ENCODE results near the gene CASZ1.

The CASZ1 gene

GRCh38 chr1:10631121-10631810 is 165.2 kb downstream of the CASZ1 start:
- H3K4me3 ChIP-seq (ENCODE audit: low read depth, low read length), result no peak overlapping the region

- H3K4me3 ChIP-seq (ENCODE audit: low read depth, low read length), result no peak overlapping the region
Observed at GRCh38 chr1:10630661-10631120, 165.8 kb downstream of the CASZ1 start.

GRCh38 chr1:10629816-10630571 is 166.5 kb downstream of the CASZ1 start:
- no peak overlapping the region for H3K4me3 ChIP-seq (ENCODE audit: low read depth, low read length)

GRCh38 chr1:10629091-10629815 is 167.2 kb downstream of the CASZ1 start:
- H3K4me3 ChIP-seq (ENCODE audit: low read depth, low read length), result no peak overlapping the region

- H3K4me3 ChIP-seq (ENCODE audit: low read depth, low read length), result no peak overlapping the region
Observed at GRCh38 chr1:10628685-10629084, 167.8 kb downstream of the CASZ1 start.

GRCh38 chr1:10626791-10627410 is 169.5 kb downstream of the CASZ1 start:
- H3K4me3 ChIP-seq (ENCODE audit: low read depth, low read length), result no peak overlapping the region

GRCh38 chr1:10626131-10626731 is 170.2 kb downstream of the CASZ1 start:
- H3K4me3 ChIP-seq (ENCODE audit: low read depth, low read length), result no peak overlapping the region

GRCh38 chr1:10625554-10625953 is 170.9 kb downstream of the CASZ1 start:
- no peak overlapping the region for H3K4me3 ChIP-seq (ENCODE audit: low read depth, low read length)

- H3K4me3 ChIP-seq (ENCODE audit: low read depth, low read length), result no peak overlapping the region
Observed at GRCh38 chr1:10625076-10625475, 171.4 kb downstream of the CASZ1 start.

GRCh38 chr1:10624256-10625050 is 172.0 kb downstream of the CASZ1 start:
- no peak overlapping the region for H3K4me3 ChIP-seq (ENCODE audit: low read depth, low read length)

- no peak overlapping the region for H3K4me3 ChIP-seq (ENCODE audit: low read depth, low read length)
Observed at GRCh38 chr1:10623686-10624145, 172.7 kb downstream of the CASZ1 start.

GRCh38 chr1:10622910-10623685 is 173.3 kb downstream of the CASZ1 start:
- no peak overlapping the region for H3K4me3 ChIP-seq (ENCODE audit: low read depth, low read length)

GRCh38 chr1:10621906-10622305 is 174.5 kb downstream of the CASZ1 start:
- no peak overlapping the region for H3K4me3 ChIP-seq (ENCODE audit: low read depth, low read length)

GRCh38 chr1:10620776-10621175 is 175.7 kb downstream of the CASZ1 start:
- H3K4me3 ChIP-seq (ENCODE audit: low read depth, low read length), result no peak overlapping the region

GRCh38 chr1:10617931-10618885 is 178.2 kb downstream of the CASZ1 start:
- no peak overlapping the region for H3K4me3 ChIP-seq (ENCODE audit: low read depth, low read length)

- H3K4me3 ChIP-seq (ENCODE audit: low read depth, low read length), result no peak overlapping the region
Observed at GRCh38 chr1:10617318-10617717, 179.1 kb downstream of the CASZ1 start.

- no peak overlapping the region for H3K4me3 ChIP-seq (ENCODE audit: low read depth, low read length)
Observed at GRCh38 chr1:10616696-10617095, 179.8 kb downstream of the CASZ1 start.

All from iPS-11a (cell line).